ENCODE results near the gene CCL16.
"Not testable (repeated sequence)": the region's sequence is repeated elsewhere in the genome, so short reads cannot be mapped to it uniquely, and the experiment has no call there.

DNA sequence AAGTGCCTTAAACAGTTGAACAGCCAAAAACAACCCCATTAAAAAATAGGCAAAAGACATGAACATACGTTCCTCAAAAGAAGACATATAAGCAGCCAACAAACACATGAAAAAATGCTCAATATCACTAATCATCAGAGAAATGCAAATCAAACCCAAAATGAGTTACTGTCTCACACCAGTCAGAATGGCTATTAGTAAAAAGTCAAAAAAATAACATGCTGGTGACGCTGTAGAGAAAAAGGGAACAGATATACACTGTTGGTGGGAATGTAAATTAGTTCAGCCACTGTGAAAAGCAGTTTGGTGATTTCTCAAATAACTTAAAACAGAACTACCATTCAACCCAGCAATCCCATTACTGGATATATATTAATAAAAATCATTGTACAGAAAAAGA, 14.0 kb upstream of the CCL16 start:
- TF ChIP-seq, protein P1, sequence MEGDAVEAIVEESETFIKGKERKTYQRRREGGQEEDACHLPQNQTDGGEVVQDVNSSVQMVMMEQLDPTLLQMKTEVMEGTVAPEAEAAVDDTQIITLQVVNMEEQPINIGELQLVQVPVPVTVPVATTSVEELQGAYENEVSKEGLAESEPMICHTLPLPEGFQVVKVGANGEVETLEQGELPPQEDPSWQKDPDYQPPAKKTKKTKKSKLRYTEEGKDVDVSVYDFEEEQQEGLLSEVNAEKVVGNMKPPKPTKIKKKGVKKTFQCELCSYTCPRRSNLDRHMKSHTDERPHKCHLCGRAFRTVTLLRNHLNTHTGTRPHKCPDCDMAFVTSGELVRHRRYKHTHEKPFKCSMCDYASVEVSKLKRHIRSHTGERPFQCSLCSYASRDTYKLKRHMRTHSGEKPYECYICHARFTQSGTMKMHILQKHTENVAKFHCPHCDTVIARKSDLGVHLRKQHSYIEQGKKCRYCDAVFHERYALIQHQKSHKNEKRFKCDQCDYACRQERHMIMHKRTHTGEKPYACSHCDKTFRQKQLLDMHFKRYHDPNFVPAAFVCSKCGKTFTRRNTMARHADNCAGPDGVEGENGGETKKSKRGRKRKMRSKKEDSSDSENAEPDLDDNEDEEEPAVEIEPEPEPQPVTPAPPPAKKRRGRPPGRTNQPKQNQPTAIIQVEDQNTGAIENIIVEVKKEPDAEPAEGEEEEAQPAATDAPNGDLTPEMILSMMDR (IDR thresholded peaks at IDR 0.05) = not testable (repeated sequence)
- not testable (repeated sequence) for TF ChIP-seq POLR2A, EP300 (IDR thresholded peaks at IDR 0.05)

Data from sigmoid colon (tissue), 4 donors.